ENCODE data around the gene SKIC2.
A peak's percentile ranks its signal among the peaks of the same experiment; 100 is the strongest.

The SKIC2 gene

DNA sequence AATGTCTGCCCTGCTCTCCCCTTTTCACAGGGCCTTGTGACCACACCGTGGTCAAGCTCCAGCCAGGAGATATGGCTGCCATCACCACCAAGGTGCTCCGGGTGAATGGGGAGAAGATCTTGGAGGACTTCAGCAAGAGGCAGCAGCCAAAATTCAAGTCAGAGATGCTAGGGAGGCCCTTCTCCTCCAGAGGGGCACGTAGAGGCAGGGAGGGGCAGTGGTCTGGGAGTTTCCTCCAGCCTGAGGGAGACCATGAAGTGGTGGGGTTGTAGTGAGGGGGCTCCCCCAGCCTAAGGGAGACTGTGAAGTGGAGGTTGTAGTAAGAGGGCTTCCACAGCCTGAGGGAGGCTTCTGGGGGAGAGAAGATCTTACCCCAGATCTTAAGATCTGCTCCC lies 8.9 kb downstream of the SKIC2 start:
- TF ChIP-seq CTCF (IDR thresholded peaks at IDR 0.05; ENCODE audit: low read depth, low read length, missing control alignments): no peak
- no peak for DNase-seq (ENCODE audit: extremely low read depth, low read depth)
- no peak overlapping the region for H3K4me3 ChIP-seq (replicated peaks; ENCODE audit: low read depth, low read length)

DNA sequence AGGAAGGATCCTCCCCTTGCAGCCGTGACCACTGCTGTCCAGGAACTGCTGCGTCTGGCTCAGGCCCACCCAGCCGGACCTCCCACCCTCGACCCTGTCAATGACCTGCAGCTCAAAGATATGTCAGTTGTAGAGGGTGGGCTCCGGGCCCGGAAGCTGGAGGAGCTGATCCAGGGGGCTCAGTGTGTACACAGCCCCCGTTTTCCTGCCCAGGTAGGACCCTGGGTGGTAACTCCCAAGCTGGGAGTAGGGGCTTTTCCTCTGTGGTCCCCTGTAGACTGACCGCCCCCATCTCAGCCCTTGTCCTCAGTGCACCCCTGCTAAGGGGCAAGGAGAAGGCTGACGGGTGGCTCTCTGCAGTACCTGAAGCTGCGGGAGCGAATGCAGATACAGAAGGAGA lies 9.4 kb downstream of the SKIC2 start:
- TF ChIP-seq CTCF (IDR thresholded peaks at IDR 0.05; ENCODE audit: low read depth, low read length, missing control alignments): no peak
- DNase-seq (ENCODE audit: extremely low read depth, low read depth): no peak
- no peak overlapping the region for H3K4me3 ChIP-seq (replicated peaks; ENCODE audit: low read depth, low read length)

- no peak overlapping the region for H3K4me3 ChIP-seq (replicated peaks; ENCODE audit: low read depth, low read length)
- no peak for DNase-seq (ENCODE audit: extremely low read depth, low read depth)
- TF ChIP-seq CTCF (IDR thresholded peaks at IDR 0.05; ENCODE audit: low read depth, low read length, missing control alignments): no peak
These were observed 10.1 kb downstream of the SKIC2 start for GRCh38 chr6:31968791-31969711.

DNA sequence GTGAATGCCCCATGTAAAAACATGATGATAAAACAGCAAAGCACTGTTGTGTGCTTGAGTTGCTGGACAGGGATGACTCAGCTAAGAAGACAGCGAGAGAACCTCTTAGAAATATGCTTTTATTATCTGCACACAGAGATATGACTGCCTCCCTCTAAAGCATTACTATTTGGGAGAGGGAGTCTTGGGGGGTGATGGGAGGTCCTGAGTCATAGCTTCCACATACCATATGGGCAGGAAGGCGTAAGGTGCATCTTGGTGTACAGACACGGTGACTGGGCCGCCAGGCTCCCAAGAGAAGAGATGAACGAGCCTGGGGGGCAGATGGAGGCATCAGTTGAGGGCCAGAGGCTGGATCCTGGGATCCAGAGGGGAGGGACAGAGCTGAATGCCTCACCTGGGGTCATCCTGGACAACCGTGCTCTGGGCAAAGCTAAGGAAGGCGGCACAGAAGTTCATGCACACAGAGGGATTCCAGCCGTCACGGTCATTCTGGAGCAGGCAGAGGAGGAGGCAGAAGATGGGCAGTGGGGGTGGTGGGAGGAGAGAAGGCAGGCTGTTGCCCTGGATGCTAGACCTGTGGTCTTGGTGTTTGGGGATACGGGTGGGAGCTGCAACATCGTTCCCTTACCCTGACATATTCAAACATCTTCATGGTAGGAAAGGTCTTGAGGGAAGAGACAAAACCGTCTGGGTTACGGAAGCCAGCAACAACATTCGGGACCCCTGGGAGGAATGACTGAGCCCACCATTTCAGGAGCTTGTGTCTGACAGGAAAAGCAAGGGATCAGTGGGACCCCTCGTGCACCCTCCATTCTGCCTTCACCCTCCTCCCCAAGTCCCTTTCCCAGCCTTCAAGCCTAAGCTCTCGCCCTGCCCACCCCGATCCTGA lies 11.0 kb downstream of the SKIC2 start:
- peak overlapping the region; percentile 75 for H3K4me3 ChIP-seq (replicated peaks; ENCODE audit: low read depth, low read length)
- no peak for TF ChIP-seq CTCF (IDR thresholded peaks at IDR 0.05; ENCODE audit: low read depth, low read length, missing control alignments)
- DNase-seq (ENCODE audit: extremely low read depth, low read depth): no peak

GRCh38 chr6:31970604-31971271 lies 11.8 kb downstream of the SKIC2 start:
- no peak for TF ChIP-seq CTCF (IDR thresholded peaks at IDR 0.05; ENCODE audit: low read depth, low read length, missing control alignments)
- H3K4me3 ChIP-seq (replicated peaks; ENCODE audit: low read depth, low read length): peak overlapping the region; percentile 75
- DNase-seq (ENCODE audit: extremely low read depth, low read depth): no peak

GRCh38 chr6:31971279-31971992 lies 12.5 kb downstream of the SKIC2 start:
- DNase-seq (ENCODE audit: extremely low read depth, low read depth): no peak
- H3K4me3 ChIP-seq (replicated peaks; ENCODE audit: low read depth, low read length): peak overlapping the region; percentile 75
- no peak for TF ChIP-seq CTCF (IDR thresholded peaks at IDR 0.05; ENCODE audit: low read depth, low read length, missing control alignments)
